Hepatocyte (in vitro differentiated cells): ENCODE data around the gene SLC4A3.

Experiments used
- CTCF ChIP-seq: fragments of 200-600 bp; sonication (generic); IDR thresholded peaks from 2 replicates; pipeline ENCODE4 v1.5.1; 2016; ENCODE audit warnings: antibody characterized with exemption, mild to moderate bottlenecking; ENCODE audit not compliant: poor library complexity
- EZH2phosphoT487 ChIP-seq: fragments of 200-600 bp; sonication (generic); IDR thresholded peaks from one replicate; pipeline ENCODE4 v1.6.1; 2018; ENCODE audit warnings: antibody characterized with exemption, mild to moderate bottlenecking, low read depth, moderate library complexity; ENCODE audit not compliant: unreplicated experiment, severe bottlenecking

- TF ChIP-seq CTCF (no peak), EZH2phosphoT487 (no peak)
These were observed 18.2 kb upstream of the SLC4A3 start for GRCh38 chr2:219609149-219609750.
